Esophagus (tissue), 2 donors: ENCODE measurements around the gene NCOA1. TPM values are rescaled to one million over a fixed set of nuclear protein-coding genes. Genes with fewer than 3 reads are reported as not detected.

Experiments used
- H3K27ac ChIP-seq, 2 donors: one replicate each; pipeline ENCODE4 v1.5.1; 2013; ENCODE audit warnings: low read depth in 2 of 2, mild to moderate bottlenecking in 2 of 2, inconsistent platforms in 1 of 2, low read length in 1 of 2, moderate library complexity in 1 of 2
- H3K27me3 ChIP-seq, 2 donors: one replicate each; pipeline ENCODE4 v1.6.1; 2013; ENCODE audit warnings: low read length in 2 of 2, control low read depth in 1 of 2, mild to moderate bottlenecking in 1 of 2; ENCODE audit not compliant: insufficient read depth in 2 of 2, control insufficient read depth in 1 of 2
- H3K36me3 ChIP-seq, 2 donors: one replicate each; pipeline ENCODE4 v1.6.1; 2013; ENCODE audit warnings: low read length in 1 of 2; ENCODE audit not compliant: control insufficient read depth in 2 of 2, insufficient read depth in 2 of 2
- H3K4me1 ChIP-seq, 2 donors: one replicate each; pipeline ENCODE4 v1.6.1; 2013; ENCODE audit warnings: low read length in 1 of 2; ENCODE audit not compliant: control insufficient read depth in 2 of 2, insufficient read depth in 2 of 2
- H3K4me3 ChIP-seq, 2 donors: one replicate each; pipeline ENCODE4 v1.5.1; 2013; ENCODE audit warnings: low read length in 2 of 2, mild to moderate bottlenecking in 2 of 2, low read depth in 1 of 2, moderate library complexity in 1 of 2
- H3K9me3 ChIP-seq, 2 donors: one replicate each; pipeline ENCODE4 v1.6.1; 2013; ENCODE audit warnings: mild to moderate bottlenecking in 2 of 2, low read depth in 1 of 2, low read length in 1 of 2, moderate library complexity in 1 of 2; ENCODE audit not compliant: control insufficient read depth in 2 of 2, insufficient read depth in 1 of 2
- WGBS, 2 donors: extraction: QIAGEN DNeasy Blood & Tissue Kit; methylation state at CpG; one replicate each; pipeline ENCODE4 v1.1.7; 2013; 5-methylcytosine and 5-hydroxymethylcytosine counted together
- polyA plus RNA-seq, 2 donors: library from polyadenylated mRNA; stranded (reverse); fragments of 200-250 nt; gene quantifications; one replicate each; pipeline ENCODE4 v1.2.3, GENCODE V29; 2013
- donor health status: healthy with polysubstance abuse.
- donor health status: Bipolar disorder and iron deficiency.

The NCOA1 gene
- 10 to 100 TPM in 1 of 2 donors, 1 to 10 TPM in 1; 8.7 to 13.7 TPM for polyA plus RNA-seq

DNA sequence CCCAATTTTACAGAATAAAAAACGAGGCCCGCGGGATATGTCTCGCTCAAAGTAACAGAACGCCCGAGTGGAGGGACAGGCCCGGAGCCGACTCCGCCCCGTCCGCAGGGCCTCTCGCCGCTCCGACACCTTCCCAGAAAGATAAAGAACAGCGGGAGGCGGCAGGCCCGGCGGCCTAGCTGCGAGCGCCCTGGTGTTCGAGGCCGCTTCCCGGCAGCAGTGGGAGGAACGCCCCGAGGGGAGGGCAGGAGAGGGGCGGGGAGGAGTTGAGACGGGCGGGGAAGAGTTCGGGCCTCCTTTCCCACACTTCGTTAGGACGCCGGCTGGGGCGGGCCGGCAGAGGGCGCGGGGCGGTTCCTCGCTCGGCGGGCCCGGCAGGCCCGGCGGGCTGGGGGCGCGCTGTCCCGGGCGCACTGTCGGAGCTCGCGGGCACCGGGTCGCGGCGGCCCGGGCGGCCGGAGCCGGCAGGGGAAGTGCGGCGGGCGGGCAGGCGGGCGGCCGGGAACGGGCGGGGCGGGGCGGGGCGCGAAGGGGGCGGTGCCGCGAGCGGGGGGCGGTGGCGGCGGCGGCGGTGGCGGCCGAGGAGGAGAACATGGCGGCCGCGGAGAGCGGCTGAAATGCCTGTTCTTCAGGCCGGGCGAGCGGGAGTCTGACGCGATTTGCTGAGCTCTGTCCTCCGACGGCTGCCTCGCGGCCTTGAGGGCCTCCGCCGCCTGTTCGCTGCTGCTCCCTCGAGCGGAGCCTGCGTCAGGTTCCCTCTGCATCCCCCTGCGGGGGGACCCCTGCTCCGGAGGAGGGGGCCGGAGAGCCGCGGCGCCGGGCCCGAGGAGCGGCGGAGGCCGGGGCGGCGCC lies at the start of gene NCOA1:
Gene NCOA1, plus strand, starts transcription at position 565 of the 852 bp plus-strand sequence. CDS start 167,424 bp downstream, outside the sequence.
- whole genome bisulfite sequencing, 2 donors, result 1% methylated on average over 51 to 113 of the region's 113 CpGs
- H3K27ac ChIP-seq, result peak within 1 kb of the TSS; percentile 94 to 99
- no peaks in the 10 kb centered on the region for H3K9me3 ChIP-seq
- H3K4me1 ChIP-seq, result peaks cover 0 to 4% of the 10 kb centered on the region in 2 donors
- peak within 1 kb of the TSS; percentile 95 to 99 for H3K4me3 ChIP-seq
- H3K36me3 ChIP-seq, result peaks cover 0 to 4% of the 10 kb centered on the region in 2 donors
- no peaks in the 10 kb centered on the region for H3K27me3 ChIP-seq

DNA sequence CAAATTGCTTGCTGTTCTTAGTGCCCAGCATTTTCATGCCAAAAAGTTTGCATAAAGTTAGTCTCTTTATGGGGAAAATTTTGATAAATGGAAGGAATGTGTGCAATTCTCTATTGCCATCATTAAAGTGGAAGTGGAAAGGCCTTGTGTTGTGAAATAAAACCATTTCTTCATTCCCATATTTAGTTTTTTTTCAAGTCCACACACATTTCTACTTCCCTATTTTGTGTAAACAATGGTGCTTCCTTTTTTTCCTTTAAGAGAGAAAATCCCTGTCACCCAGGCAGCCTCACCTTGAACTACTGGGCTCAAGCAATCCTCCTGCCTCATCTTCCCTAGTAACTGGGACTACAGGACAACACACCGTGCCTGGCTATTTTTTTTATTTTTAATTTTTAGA lies 42.3 kb upstream of the NCOA1 start:
- Histone ChIP-seq H3K27me3 (no peaks in the 10 kb centered on the region), H3K4me3 (no peak overlapping the region), H3K36me3 (no peaks in the 10 kb centered on the region), H3K4me1 (no peaks in the 10 kb centered on the region), H3K27ac (no peak overlapping the region), H3K9me3 (peaks cover 0 to 6% of the 10 kb centered on the region in 2 donors)
- WGBS, 2 donors, result 85 to 94% methylated on average over 1 of the region's 1 CpG

DNA sequence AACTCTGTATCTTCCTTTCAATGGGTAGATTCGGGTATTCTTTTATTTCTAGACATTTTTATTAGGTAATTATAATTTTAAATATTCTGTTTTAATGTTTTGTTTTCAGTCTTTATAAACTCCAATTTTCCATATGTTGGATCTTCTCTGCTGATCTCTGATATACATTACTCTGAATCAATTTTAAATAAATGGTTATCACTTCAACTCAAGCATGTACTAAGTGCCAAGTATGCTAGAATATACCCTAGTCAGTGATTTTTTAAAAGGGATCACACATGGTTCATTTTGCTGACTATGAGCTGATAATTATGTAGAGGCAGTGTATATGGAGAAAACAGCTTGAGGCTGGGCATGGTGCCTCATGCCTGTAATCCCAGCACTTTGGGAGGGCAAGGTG lies 41.7 kb upstream of the NCOA1 start:
- WGBS, 2 donors, result 61 to 82% methylated on average over 1 of the region's 1 CpG
- H3K9me3 ChIP-seq, result peaks cover 0 to 6% of the 10 kb centered on the region in 2 donors
- no peaks in the 10 kb centered on the region for H3K36me3 ChIP-seq

DNA sequence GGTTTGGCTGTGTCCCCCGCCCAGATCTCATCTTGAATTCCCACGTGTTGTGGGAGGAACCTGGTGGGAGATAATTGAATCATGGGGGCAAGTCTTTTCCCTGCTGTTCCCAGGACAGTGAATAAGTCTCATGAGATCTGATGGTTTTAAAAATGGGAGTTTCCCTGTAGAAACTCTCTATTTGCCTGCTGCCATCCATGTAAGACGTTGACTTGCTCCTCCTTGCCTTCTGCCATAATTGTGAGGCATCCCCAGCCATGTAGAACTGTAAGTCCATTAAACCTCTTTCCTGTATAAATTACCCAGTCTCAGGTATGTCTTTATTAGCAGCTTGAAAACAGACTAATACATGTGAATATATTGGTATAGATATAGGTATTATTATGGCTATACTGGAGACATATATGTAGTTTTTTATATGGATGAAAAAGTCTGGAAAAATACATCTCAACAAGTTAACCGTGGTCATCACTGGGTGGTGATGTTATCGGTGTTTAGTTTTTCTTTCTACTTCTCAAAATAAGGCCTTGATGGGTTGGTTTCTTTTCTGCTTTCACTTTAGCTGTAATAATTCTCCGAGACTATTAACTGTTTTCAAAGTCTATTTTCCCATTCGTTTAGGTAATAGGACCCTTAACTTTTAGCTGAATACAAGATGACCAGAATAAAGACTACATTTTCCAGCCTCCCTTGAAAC lies 39.1 kb upstream of the NCOA1 start:
- Histone ChIP-seq H3K27ac (no peak overlapping the region), H3K4me3 (no peak overlapping the region), H3K27me3 (no peaks in the 10 kb centered on the region), H3K9me3 (peaks cover 0 to 3% of the 10 kb centered on the region in 2 donors), H3K36me3 (no peaks in the 10 kb centered on the region), H3K4me1 (peaks cover 0 to 2% of the 10 kb centered on the region in 2 donors)
- 76 to 81% methylated on average over 7 of the region's 7 CpGs for WGBS, 2 donors

More for the DNA sequence above, 41.7 kb upstream of the NCOA1 start:
- Histone ChIP-seq H3K4me1 (no peaks in the 10 kb centered on the region), H3K4me3 (no peak overlapping the region), H3K27me3 (no peaks in the 10 kb centered on the region), H3K27ac (no peak overlapping the region)

DNA sequence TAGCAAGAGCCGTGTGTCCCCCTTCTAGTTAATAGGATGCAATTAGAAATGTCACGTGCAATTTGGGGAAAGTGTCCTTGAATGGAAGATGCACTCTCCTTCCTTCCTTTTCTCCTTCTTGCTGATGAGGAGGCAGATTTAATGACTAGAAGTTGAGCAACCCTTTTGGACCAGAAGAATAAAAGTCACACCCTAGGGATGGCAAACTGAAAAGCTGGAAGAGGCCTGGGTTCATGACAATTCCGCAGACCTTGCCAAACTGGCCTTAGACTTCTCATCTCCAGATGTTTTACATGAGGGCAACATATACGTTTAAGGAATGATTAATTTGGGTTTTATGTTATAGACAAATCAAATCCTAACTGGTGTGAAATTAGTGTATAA lies 38.6 kb upstream of the NCOA1 start:
- Histone ChIP-seq H3K27me3 (no peaks in the 10 kb centered on the region), H3K4me3 (no peak overlapping the region), H3K27ac (no peak overlapping the region), H3K4me1 (peaks cover 0 to 2% of the 10 kb centered on the region in 2 donors), H3K9me3 (peaks cover 0 to 3% of the 10 kb centered on the region in 2 donors), H3K36me3 (no peaks in the 10 kb centered on the region)
- WGBS, 2 donors, result 71 to 72% methylated on average over 4 of the region's 4 CpGs

DNA sequence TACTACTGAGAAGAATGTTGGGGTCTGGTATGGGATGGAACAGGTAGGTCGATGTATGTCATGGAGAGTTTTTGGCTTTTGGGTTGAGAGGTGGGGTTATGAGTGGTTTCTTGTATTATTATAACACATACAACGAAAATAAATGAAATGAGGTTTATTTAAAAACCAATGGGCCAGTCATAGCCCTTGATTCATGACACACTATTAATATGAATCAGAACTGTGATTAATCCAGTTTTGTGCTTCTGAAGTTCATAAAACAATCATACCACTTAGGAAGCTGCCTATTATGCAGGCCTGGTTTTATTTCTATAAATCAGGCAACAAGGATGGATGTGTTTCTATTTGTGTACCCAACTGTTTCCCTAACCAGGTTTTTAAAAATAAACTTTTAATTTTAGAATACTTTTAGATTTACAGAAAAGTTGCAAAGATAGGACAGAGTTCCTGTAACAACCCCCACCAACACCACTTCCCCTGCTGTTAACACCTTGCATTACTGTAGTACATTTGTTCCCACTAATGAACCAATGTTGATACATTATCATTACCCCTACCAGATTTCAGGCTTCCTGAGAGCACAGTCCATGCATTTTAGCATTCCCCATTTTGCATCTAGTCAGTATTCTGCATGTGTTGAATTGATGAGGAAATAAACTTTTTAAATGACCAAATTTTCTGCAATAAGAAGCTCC lies 37.5 kb upstream of the NCOA1 start:
- Histone ChIP-seq H3K9me3 (peaks cover 0 to 3% of the 10 kb centered on the region in 2 donors), H3K4me1 (peaks cover 0 to 2% of the 10 kb centered on the region in 2 donors), H3K4me3 (peak overlapping the region in 1 of 2 donors; percentile 44), H3K27ac (no peak overlapping the region), H3K27me3 (no peaks in the 10 kb centered on the region), H3K36me3 (no peaks in the 10 kb centered on the region)
- 70 to 75% methylated on average over 2 of the region's 2 CpGs for WGBS, 2 donors

DNA sequence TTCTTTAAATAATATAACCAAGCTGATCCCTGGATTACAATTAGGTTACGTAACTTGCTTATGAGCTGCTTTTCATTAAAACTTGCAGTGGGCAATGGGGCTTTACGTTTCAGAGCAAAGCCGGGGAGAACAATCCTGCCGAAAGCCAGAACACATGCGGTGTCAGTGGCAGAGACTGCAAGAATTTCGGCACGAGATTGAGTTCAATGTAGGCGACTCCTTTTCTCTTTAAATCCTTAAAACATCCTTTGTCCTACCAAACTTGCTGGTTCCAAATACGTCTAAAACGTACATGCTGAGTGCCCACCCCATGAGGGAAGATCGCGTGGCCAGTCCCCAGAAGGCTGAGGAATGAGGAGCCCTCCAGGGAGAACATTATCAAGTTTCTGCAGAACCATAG lies 36.8 kb upstream of the NCOA1 start:
- H3K36me3 ChIP-seq, result no peaks in the 10 kb centered on the region
- peak overlapping the region; percentile 3 to 53 for H3K27ac ChIP-seq
- WGBS, 2 donors, result 22 to 43% methylated on average over 12 of the region's 12 CpGs
- no peaks in the 10 kb centered on the region for H3K27me3 ChIP-seq
- peaks cover 0 to 2% of the 10 kb centered on the region in 2 donors for H3K4me1 ChIP-seq
- peak overlapping the region; percentile 1 to 44 for H3K4me3 ChIP-seq
- H3K9me3 ChIP-seq, result peaks cover 0 to 3% of the 10 kb centered on the region in 2 donors

DNA sequence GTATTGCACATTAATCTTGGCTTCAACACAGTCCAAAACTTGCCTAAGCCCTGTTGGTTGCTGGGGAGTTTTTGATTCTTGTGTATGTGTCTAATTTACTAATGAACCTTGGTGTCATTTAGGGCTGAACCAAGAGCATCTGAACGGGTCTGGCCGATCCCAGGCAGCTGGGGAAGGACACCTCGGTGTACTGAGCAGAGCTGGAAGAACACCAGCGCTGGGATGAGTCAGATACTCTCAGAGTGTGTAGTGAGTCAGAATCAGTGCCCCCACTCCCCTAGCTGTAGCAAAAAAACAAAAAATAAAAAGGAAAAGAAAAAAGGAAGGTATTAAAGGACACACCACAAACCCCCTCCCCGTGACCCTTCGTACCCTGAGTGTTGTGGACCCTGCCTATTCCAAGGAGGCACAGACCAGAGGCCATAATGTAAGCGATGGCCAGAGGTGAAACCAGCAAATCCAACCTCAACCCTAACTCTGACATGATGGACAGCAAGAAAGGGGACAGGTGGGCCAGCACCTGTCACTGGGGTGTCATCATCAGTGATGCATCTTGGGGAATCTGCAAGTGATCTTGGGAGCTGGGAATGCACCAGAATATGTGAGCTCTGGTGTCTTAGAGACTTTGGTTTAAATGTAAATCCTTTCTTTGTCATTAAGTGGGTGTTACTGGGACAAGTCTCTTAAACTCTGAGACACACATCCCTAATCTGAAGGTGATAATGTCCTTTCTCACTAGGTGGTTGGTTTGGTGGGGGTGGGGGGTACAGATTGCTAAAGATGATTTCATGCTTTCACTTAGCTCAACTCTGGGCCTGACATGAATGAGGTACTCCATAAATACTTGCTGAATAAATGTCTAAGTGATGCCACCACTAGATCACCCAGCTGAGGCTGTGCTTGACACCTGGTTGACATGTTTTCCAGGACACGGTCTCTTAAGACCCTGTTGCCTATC lies 34.2 kb upstream of the NCOA1 start:
- peak overlapping the region; percentile 37 to 38 for H3K27ac ChIP-seq
- 49 to 50% methylated on average over 8 of the region's 8 CpGs for WGBS, 2 donors

More for the DNA sequence above, 34.2 kb upstream of the NCOA1 start:
- H3K4me3 ChIP-seq, result no peak overlapping the region
- no peaks in the 10 kb centered on the region for H3K36me3 ChIP-seq
- H3K9me3 ChIP-seq, result no peaks in the 10 kb centered on the region
- H3K27me3 ChIP-seq, result no peaks in the 10 kb centered on the region
- peaks cover 0 to 2% of the 10 kb centered on the region in 2 donors for H3K4me1 ChIP-seq
